D721Med (cell line): ENCODE data around the gene SDCCAG8.

Experiments
- DNase-seq: peaks from one replicate; pipeline ENCODE4 v3.0.0; 2011; ENCODE audit warnings: low spot score; ENCODE audit not compliant: insufficient read length
- FAIRE-seq: peaks from 2 replicates; lab custom pipeline; 2011; peaks lifted over from hg19 to GRCh38; lab: Jason Lieb, UNC
- TF ChIP-seq, protein P1 (sequence below): IDR thresholded peaks from 2 replicates; pipeline ENCODE4 v1.5.1; 2012; ENCODE audit warnings: mild to moderate bottlenecking, control low read depth; ENCODE audit not compliant: insufficient read depth; ENCODE audit errors: missing control alignments

The SDCCAG8 gene

DNA sequence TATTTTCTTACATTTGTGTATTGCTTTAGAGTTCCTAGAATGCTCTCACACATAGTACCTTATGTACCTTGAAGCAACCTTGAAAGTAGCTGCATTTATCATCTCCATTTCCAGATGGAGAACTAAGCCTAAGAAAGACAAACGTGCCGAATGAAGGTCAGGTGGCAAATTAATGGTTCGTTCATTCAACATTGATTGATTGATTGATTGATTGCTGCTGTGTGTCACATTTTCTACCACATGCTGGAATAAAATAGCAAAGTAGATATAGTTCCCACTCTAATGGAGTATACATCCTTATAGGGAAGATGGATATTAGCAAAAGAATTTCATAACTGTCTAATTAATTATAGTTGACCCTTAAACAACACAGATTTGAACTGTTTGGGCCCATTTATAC lies 172.2 kb downstream of the SDCCAG8 start:
- FAIRE-seq (peak; percentile 6), DNase-seq (no peak)
- TF ChIP-seq, protein P1, sequence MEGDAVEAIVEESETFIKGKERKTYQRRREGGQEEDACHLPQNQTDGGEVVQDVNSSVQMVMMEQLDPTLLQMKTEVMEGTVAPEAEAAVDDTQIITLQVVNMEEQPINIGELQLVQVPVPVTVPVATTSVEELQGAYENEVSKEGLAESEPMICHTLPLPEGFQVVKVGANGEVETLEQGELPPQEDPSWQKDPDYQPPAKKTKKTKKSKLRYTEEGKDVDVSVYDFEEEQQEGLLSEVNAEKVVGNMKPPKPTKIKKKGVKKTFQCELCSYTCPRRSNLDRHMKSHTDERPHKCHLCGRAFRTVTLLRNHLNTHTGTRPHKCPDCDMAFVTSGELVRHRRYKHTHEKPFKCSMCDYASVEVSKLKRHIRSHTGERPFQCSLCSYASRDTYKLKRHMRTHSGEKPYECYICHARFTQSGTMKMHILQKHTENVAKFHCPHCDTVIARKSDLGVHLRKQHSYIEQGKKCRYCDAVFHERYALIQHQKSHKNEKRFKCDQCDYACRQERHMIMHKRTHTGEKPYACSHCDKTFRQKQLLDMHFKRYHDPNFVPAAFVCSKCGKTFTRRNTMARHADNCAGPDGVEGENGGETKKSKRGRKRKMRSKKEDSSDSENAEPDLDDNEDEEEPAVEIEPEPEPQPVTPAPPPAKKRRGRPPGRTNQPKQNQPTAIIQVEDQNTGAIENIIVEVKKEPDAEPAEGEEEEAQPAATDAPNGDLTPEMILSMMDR: no peak

DNA sequence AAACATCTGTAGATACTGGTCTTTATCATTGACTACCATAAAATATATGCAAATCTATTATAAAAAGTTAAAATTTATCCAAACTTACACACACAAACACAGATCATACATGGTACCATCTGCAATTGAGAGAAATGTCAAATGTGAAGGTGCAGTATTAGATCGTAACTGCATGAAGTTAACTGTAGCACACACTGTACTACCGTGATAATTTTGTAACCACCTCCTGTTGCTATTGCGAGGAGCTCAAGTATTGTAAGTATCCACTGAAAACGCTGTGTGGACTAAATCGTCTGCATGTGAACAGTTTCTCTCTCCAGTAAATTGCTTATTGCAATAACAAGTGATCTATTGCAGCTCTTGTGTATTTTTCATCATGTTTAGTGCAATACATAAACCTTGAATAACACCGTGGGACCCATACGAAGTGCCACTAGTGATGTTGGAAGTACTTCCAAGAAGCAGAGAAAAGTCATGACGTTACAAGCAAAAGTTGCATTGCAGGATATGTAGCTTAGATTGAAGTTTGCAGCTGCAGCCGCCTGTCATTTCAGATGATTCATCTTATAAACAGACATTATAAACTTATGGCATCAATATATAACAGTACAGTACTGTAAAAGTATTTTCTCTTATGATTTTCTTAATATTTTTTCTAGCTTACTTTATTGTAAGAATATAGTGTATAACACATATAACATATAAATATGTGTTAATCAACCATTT lies 172.9 kb downstream of the SDCCAG8 start:
- DNase-seq (no peak), FAIRE-seq (peak; percentile 66)
- TF ChIP-seq, protein P1: no peak

DNA sequence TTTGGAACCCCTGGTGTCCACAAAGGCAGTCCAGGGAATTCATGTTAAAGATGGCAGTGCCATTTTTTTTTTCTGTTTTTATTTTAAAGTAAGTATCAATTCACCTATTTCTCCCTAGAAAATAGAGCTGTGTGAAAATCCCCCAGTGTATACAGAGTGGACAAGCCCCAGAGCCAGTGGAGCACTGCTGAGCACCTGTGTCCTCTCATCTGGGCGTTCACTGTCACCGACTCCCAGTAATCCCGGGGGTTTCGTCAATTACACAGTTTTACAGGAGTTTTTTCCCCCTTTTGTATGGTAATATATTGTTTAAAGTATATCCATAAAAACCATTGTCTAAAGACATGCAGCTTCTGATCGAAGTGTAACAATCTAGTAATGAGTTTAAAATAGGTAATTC lies 175.8 kb downstream of the SDCCAG8 start:
- no peak for FAIRE-seq
- TF ChIP-seq, protein P1: no peak
- DNase-seq: no peak

DNA sequence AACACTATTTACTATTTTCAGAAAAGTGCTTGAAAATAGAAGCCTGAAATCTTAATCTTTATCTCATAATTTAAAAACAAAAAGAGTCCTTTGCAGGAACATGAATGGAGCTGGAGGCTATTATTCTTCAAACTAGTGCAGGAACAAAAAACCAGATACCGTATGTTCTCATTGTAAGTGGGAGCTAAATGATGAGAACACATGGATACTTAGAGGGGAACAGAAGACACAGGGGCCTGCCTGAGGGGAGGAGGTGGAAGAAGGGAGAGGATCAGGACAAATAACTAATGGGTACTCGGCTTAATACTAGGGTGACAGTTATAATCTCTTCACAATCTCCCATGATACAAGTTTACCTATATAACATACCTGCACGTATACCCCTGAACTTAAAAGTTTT lies 176.3 kb downstream of the SDCCAG8 start:
- DNase-seq (no peak), FAIRE-seq (peak; percentile 90)
- TF ChIP-seq, protein P1: no peak

DNA sequence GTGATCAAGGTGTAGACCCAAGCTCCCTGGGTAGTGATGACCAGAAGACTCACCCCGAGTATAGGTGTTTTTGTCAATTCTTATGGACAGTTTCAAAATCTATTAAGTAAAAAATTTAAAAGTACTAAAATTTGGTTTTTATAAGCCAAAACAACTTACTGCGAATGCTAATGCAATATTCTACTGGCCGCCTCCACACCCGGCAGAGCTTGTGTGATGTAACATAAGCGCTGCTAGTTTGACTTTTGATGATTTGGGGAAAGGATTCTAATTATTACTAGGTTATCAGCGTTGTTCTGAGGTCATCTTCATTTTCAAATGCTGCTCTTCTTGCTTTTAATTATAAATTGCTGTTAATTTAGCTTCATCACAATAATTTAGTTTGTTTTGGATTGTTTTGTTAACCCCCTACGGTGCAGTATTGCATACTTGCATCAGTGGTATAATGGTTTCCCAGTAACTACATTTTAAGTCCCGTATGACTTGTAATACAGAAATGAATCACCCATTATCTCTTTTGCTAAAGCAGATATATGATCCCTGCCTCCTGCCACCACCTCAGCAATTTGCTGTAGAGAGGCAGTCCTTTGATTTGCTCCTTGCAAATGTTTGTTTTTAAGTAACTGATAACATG lies 178.0 kb downstream of the SDCCAG8 start:
- DNase-seq (no peak), FAIRE-seq (peak; percentile 75)
- TF ChIP-seq, protein P1: no peak

DNA sequence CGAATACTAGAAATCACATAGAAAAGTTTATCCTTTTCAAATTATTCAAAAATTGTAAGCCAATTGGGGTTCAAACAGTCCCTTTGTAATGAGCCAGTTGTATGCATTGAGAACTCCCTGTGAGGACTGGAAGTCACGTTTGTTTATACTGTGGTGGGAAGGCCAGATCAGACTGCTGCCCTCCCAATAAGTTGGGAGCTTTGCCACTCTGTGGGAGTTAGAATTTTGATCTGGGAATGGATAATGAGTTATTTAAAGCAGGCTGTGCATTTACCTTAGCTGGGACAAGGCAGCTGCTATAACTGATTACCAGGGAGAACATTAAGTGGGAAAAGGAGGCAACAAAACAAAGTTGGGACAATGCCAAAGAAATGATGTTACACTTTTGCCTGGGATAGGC lies 178.8 kb downstream of the SDCCAG8 start:
- peak; percentile 67 for FAIRE-seq
- TF ChIP-seq, protein P1: no peak
- DNase-seq: no peak

DNA sequence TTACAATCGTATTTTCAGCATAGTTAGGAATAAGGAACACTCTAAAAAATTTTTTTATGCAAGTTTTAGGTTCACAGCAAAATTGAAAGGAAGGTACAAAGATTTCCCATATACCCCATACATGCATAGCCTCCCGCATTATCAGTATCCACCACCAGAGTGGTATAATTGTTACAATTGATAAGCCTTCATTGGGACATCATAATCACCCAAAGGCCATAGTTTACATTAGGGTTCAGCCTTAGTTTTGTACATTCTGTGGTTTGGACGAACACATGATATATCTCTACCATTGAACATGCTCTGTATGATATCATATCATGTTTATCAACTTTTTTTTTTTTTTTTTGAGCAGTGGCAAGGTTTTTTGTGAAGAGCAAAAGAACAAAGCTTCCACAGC lies 180.0 kb downstream of the SDCCAG8 start:
- DNase-seq (no peak), FAIRE-seq (peak; percentile 32)
- TF ChIP-seq, protein P1: no peak
